H9 (cell line): ENCODE data around the gene PRR16. TPM values are rescaled to one million over a fixed set of nuclear protein-coding genes. Genes with fewer than 3 reads are reported as not detected.

Source experiments
- DNase-seq: peaks from one replicate; pipeline ENCODE4 v3.0.0-alpha.2; 2017
- H2AFZ ChIP-seq: one replicate; pipeline ENCODE4 v1.6.1; 2013; ENCODE audit warnings: mild to moderate bottlenecking, low read length, control low read depth, moderate library complexity
- H2AK5ac ChIP-seq: 2 replicates; pipeline ENCODE4 v1.6.1; 2013; ENCODE audit warnings: low read length, control low read depth, mixed read lengths; ENCODE audit not compliant: insufficient read length
- H2BK120ac ChIP-seq: one replicate; pipeline ENCODE4 v1.6.1; 2013; ENCODE audit warnings: low read depth, mild to moderate bottlenecking, low read length, control low read depth, inconsistent platforms; ENCODE audit not compliant: poor library complexity, severe bottlenecking
- H2BK12ac ChIP-seq: 2 replicates; pipeline ENCODE4 v1.6.1; 2013; ENCODE audit warnings: low read length, control low read depth, mixed read lengths, low read depth; ENCODE audit not compliant: insufficient read length
- H2BK15ac ChIP-seq: 2 replicates; pipeline ENCODE4 v1.6.1; 2013; ENCODE audit warnings: low read depth, low read length, control low read depth
- H2BK20ac ChIP-seq: one replicate; pipeline ENCODE4 v1.6.1; 2013; ENCODE audit warnings: low read depth, mild to moderate bottlenecking, low read length, control low read depth, inconsistent platforms; ENCODE audit not compliant: poor library complexity, severe bottlenecking
- H2BK5ac ChIP-seq: 2 replicates; pipeline ENCODE4 v1.6.1; 2013; ENCODE audit warnings: low read length, control low read depth, mixed read lengths; ENCODE audit not compliant: insufficient read length
- H3K14ac ChIP-seq: 2 replicates; pipeline ENCODE4 v1.6.1; 2013; ENCODE audit warnings: low read length, control low read depth; ENCODE audit not compliant: insufficient read depth
- H3K18ac ChIP-seq: 2 replicates; pipeline ENCODE4 v1.6.1; 2013; ENCODE audit warnings: low read depth, mild to moderate bottlenecking, mixed read lengths, low read length, control low read depth; ENCODE audit not compliant: insufficient read length
- H3K23ac ChIP-seq: 2 replicates; pipeline ENCODE4 v1.6.1; 2013; ENCODE audit warnings: low read length, control low read depth, mixed read lengths, low read depth; ENCODE audit not compliant: insufficient read length
- H3K23me2 ChIP-seq: 2 replicates; pipeline ENCODE4 v1.6.1; 2013; ENCODE audit warnings: low read depth, mild to moderate bottlenecking, mixed read lengths, low read length, control low read depth; ENCODE audit not compliant: insufficient read length, poor library complexity, severe bottlenecking
- H3K27ac ChIP-seq: 2 replicates; pipeline ENCODE4 v1.5.1; 2013; ENCODE audit warnings: low read length, control low read depth, mixed read lengths, low read depth; ENCODE audit not compliant: insufficient read length
- H3K27me3 ChIP-seq: 2 replicates; pipeline ENCODE4 v1.6.1; 2013; ENCODE audit warnings: low read length, control low read depth, inconsistent platforms; ENCODE audit not compliant: insufficient read depth
- H3K4ac ChIP-seq: 2 replicates; pipeline ENCODE4 v1.6.1; 2013; ENCODE audit warnings: low read depth, mild to moderate bottlenecking, control low read depth, inconsistent platforms, low read length, moderate library complexity
- H3K4me1 ChIP-seq: 2 replicates; pipeline ENCODE4 v1.6.1; 2013; ENCODE audit warnings: low read length, control low read depth, inconsistent platforms; ENCODE audit not compliant: insufficient read depth
- H3K4me2 ChIP-seq: 2 replicates; pipeline ENCODE4 v1.6.1; 2013; ENCODE audit warnings: low read length, control low read depth, mixed read lengths; ENCODE audit not compliant: insufficient read length, insufficient read depth
- H3K56ac ChIP-seq: 2 replicates; pipeline ENCODE4 v1.6.1; 2013; ENCODE audit warnings: low read depth, mild to moderate bottlenecking, mixed read lengths, low read length, control low read depth; ENCODE audit not compliant: insufficient read length
- H3K79me1 ChIP-seq: 2 replicates; pipeline ENCODE4 v1.6.1; 2013; ENCODE audit warnings: low read depth, mild to moderate bottlenecking, moderate library complexity, low read length, control low read depth, inconsistent platforms; ENCODE audit not compliant: insufficient read depth, poor library complexity, severe bottlenecking
- H3K79me2 ChIP-seq: 2 replicates; pipeline ENCODE4 v1.6.1; 2013; ENCODE audit warnings: low read length, control low read depth, inconsistent platforms; ENCODE audit not compliant: insufficient read depth
- H3K9ac ChIP-seq: 2 replicates; pipeline ENCODE4 v1.6.1; 2013; ENCODE audit warnings: low read length, control low read depth, mixed read lengths; ENCODE audit not compliant: insufficient read length; ENCODE audit errors: extremely low read depth
- H3K9me3 ChIP-seq: one replicate; pipeline ENCODE4 v1.6.1; 2013; ENCODE audit warnings: low read depth, low read length, inconsistent platforms; ENCODE audit not compliant: control insufficient read depth
- H3T11ph ChIP-seq: one replicate; pipeline ENCODE4 v1.6.1; 2013; ENCODE audit warnings: mild to moderate bottlenecking, low read length, control low read depth, inconsistent platforms
- H4K20me1 ChIP-seq: one replicate; pipeline ENCODE4 v1.6.1; 2013; ENCODE audit not compliant: control insufficient read depth, insufficient read length, insufficient read depth
- H4K5ac ChIP-seq: 2 replicates; pipeline ENCODE4 v1.6.1; 2013; ENCODE audit warnings: low read depth, mild to moderate bottlenecking, mixed read lengths, low read length, control low read depth; ENCODE audit not compliant: insufficient read length
- H4K8ac ChIP-seq: replicated peaks from 2 replicates; pipeline ENCODE4 v1.6.1; 2013; ENCODE audit warnings: low read length, control low read depth, mixed read lengths, low read depth; ENCODE audit not compliant: insufficient read length
- H4K91ac ChIP-seq: 2 replicates; pipeline ENCODE4 v1.6.1; 2013; ENCODE audit warnings: low read depth, mild to moderate bottlenecking, moderate library complexity, mixed read lengths, low read length, control low read depth; ENCODE audit not compliant: insufficient read length
- H3K27ac Mint-ChIP-seq, 3 experiments: 2 replicates in 2 of 3; 3 replicates in 1 of 3; pipeline ENCODE4 v1.8.0; 2020 to 2021; ENCODE audit warnings: mixed read lengths in 3 of 3, mild to moderate bottlenecking in 1 of 3, moderate library complexity in 1 of 3
- H3K27me3 Mint-ChIP-seq: 2 replicates; pipeline ENCODE4 v1.8.0; 2021; ENCODE audit warnings: low read depth, mild to moderate bottlenecking, moderate library complexity, mixed read lengths
- H3K36me3 Mint-ChIP-seq, 3 experiments: 2 replicates in 2 of 3; 3 replicates in 1 of 3; pipeline ENCODE4 v1.8.0; 2020 to 2021; ENCODE audit warnings: low read depth in 3 of 3, mixed read lengths in 3 of 3; ENCODE audit not compliant: insufficient read depth in 1 of 3
- H3K4me1 Mint-ChIP-seq, 2 experiments: 2 replicates each; pipeline ENCODE4 v1.8.0; 2020; ENCODE audit warnings: mixed read lengths in 2 of 2
- H3K4me3 Mint-ChIP-seq, 2 experiments: 2 replicates in 1 of 2; 3 replicates in 1 of 2; pipeline ENCODE4 v1.8.0; 2020 to 2021; ENCODE audit warnings: mild to moderate bottlenecking in 2 of 2, mixed read lengths in 2 of 2, moderate library complexity in 1 of 2
- H3K9me3 Mint-ChIP-seq, 2 experiments: 2 replicates in 1 of 2; 3 replicates in 1 of 2; pipeline ENCODE4 v1.8.0; 2020; ENCODE audit warnings: mild to moderate bottlenecking in 2 of 2, mixed read lengths in 2 of 2, moderate library complexity in 1 of 2
- total RNA-seq: library from RNA; stranded (reverse); gene quantifications from 2 replicates; pipeline ENCODE4 v1.2.1, GENCODE V29; 2021
- TF ChIP-seq, protein P1 (sequence below): fragments of 200-600 bp; sonication (generic); conservative IDR thresholded peaks from 3 replicates; pipeline ENCODE4 v1.8.0; 2021; ENCODE audit warnings: antibody characterized with exemption, mild to moderate bottlenecking

The PRR16 gene
- total RNA-seq, 1 experiment from 2014 or later = 0.13 TPM

DNA sequence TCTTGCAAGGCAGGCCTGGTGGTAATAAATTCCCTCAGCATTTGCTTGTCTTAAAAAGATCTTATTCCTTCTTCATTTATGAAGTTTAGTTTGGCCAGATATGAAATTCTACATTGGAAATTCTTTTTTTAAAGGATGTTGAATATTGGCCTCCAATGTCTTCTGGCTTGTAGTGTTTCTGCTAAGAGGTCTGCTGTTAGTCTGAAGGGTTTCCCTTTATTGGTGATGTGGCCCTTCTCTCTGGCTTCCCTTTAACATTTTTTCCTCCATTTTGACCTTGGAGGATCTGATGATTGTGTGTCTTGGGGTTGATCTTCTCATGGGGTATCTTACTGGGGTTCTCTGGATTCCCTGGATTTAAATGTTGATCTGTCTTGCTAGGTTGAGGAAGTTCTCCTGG lies 33.5 kb upstream of the PRR16 start:
- H4K20me1 ChIP-seq = no peaks in the 10 kb centered on the region
- Mint-ChIP-seq H3K27ac (no peak overlapping the region), H3K9me3 (peaks cover 29 to 37% of the 10 kb centered on the region in 2 experiments), H3K36me3 (peaks cover 12 to 35% (median 14%) of the 10 kb centered on the region in 3 experiments), H3K27me3 (0 out of 2 replicates have a peak, but pooled peaks cover 2% of the 10 kb centered on the region), H3K4me3 (no peak overlapping the region), H3K4me1 (peaks cover 7 to 13% of the 10 kb centered on the region in 2 experiments)
- H2BK120ac ChIP-seq = no peak overlapping the region
- H3K79me2 ChIP-seq = no peaks in the 10 kb centered on the region
- no peak overlapping the region for H3K23ac ChIP-seq
- no peak overlapping the region for H2BK12ac ChIP-seq
- no peak overlapping the region for H2BK15ac ChIP-seq
- H2AK5ac ChIP-seq = no peak overlapping the region
- H3K56ac ChIP-seq = no peak overlapping the region
- H4K91ac ChIP-seq = no peak overlapping the region
- H3K9ac ChIP-seq = no peak overlapping the region
- H2AFZ ChIP-seq = no peak overlapping the region
- H3K4ac ChIP-seq = no peak overlapping the region
- no peaks in the 10 kb centered on the region for H3K79me1 ChIP-seq
- H2BK20ac ChIP-seq = no peak overlapping the region
- H2BK5ac ChIP-seq = no peak overlapping the region
- no peak overlapping the region for H4K5ac ChIP-seq
- no peaks in the 10 kb centered on the region for H3K9me3 ChIP-seq
- no peaks in the 10 kb centered on the region for H3K23me2 ChIP-seq
- TF ChIP-seq, protein P1, sequence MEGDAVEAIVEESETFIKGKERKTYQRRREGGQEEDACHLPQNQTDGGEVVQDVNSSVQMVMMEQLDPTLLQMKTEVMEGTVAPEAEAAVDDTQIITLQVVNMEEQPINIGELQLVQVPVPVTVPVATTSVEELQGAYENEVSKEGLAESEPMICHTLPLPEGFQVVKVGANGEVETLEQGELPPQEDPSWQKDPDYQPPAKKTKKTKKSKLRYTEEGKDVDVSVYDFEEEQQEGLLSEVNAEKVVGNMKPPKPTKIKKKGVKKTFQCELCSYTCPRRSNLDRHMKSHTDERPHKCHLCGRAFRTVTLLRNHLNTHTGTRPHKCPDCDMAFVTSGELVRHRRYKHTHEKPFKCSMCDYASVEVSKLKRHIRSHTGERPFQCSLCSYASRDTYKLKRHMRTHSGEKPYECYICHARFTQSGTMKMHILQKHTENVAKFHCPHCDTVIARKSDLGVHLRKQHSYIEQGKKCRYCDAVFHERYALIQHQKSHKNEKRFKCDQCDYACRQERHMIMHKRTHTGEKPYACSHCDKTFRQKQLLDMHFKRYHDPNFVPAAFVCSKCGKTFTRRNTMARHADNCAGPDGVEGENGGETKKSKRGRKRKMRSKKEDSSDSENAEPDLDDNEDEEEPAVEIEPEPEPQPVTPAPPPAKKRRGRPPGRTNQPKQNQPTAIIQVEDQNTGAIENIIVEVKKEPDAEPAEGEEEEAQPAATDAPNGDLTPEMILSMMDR = no peak
- H3K14ac ChIP-seq = no peak overlapping the region
- H4K8ac ChIP-seq = no peak overlapping the region
- H3K27ac ChIP-seq = no peak overlapping the region
- H3T11ph ChIP-seq = no peak overlapping the region
- no peak overlapping the region for H3K18ac ChIP-seq
- H3K4me2 ChIP-seq = no peak overlapping the region
- H3K27me3 ChIP-seq = no peaks in the 10 kb centered on the region
- no peak for DNase-seq
- no peaks in the 10 kb centered on the region for H3K4me1 ChIP-seq
